Measurements from ENCODE around the gene TCF25. TPM values are rescaled to one million over a fixed set of nuclear protein-coding genes. Genes with fewer than 3 reads are reported as not detected.

Gene TCF25
- total and polyA plus RNA-seq, 2 experiments from 2014 or later: 130 to 206 TPM

- no peaks in the 10 kb centered on the region for H3K9me2 ChIP-seq (replicated peaks; ENCODE audit: insufficient read depth)
- no peaks in the 10 kb centered on the region for H3K9me3 ChIP-seq (ENCODE audit: low read depth)
- H2AFZ ChIP-seq: no peak overlapping the region
These were observed 29.7 kb upstream of the TCF25 start for GRCh38 chr16:89843409-89844350.

GRCh38 chr16:89844739-89845339 lies 28.6 kb upstream of the TCF25 start:
- no peak for DNase-seq (ENCODE audit: low spot score)
- Histone ChIP-seq H3K9me2 (replicated peaks; ENCODE audit: insufficient read depth) (no peaks in the 10 kb centered on the region), H4K20me1 (ENCODE audit: insufficient read depth, poor library complexity, severe bottlenecking) (no peaks in the 10 kb centered on the region), H3K27me3 (no peaks in the 10 kb centered on the region), H3K4me3 (no peak overlapping the region), H3K79me2 (no peaks in the 10 kb centered on the region), H3K4me2 (no peak overlapping the region), H3K27ac (no peak overlapping the region), H2AFZ (no peak overlapping the region), H3K4me1 (ENCODE audit: insufficient read depth) (peaks cover 6% of the 10 kb centered on the region), H3K9me3 (ENCODE audit: low read depth) (no peaks in the 10 kb centered on the region), H3K36me3 (replicated peaks; ENCODE audit: insufficient read depth, low read depth) (no peaks in the 10 kb centered on the region)
- 92% methylated on average over 12 of the region's 13 CpGs for WGBS (ENCODE audit: low lambda C conversion rate, missing lambda C conversion rate)
- TF ChIP-seq EZH2 (IDR thresholded peaks at IDR 0.05; ENCODE audit: borderline replicate concordance) (no peak), EZH2phosphoT487 (IDR thresholded peaks at IDR 0.05; ENCODE audit: low read depth, severe bottlenecking, unreplicated experiment) (no peak), CTCF (IDR thresholded peaks at IDR 0.05; ENCODE audit: poor library complexity) (no peak)

More at GRCh38 chr16:89843409-89844350, 29.7 kb upstream of the TCF25 start:
- Histone ChIP-seq H3K79me2 (no peaks in the 10 kb centered on the region), H3K4me3 (no peak overlapping the region), H3K27me3 (no peaks in the 10 kb centered on the region), H3K36me3 (replicated peaks; ENCODE audit: insufficient read depth, low read depth) (no peaks in the 10 kb centered on the region), H4K20me1 (ENCODE audit: insufficient read depth, poor library complexity, severe bottlenecking) (no peaks in the 10 kb centered on the region), H3K4me2 (no peak overlapping the region), H3K4me1 (ENCODE audit: insufficient read depth) (peaks cover 6% of the 10 kb centered on the region), H3K27ac (no peak overlapping the region)
- 82% methylated on average over 19 of the region's 20 CpGs for WGBS (ENCODE audit: low lambda C conversion rate, missing lambda C conversion rate)
- TF ChIP-seq EZH2phosphoT487 (IDR thresholded peaks at IDR 0.05; ENCODE audit: low read depth, severe bottlenecking, unreplicated experiment): no peak
- TF ChIP-seq EZH2 (IDR thresholded peaks at IDR 0.05; ENCODE audit: borderline replicate concordance): no peak
- TF ChIP-seq CTCF (IDR thresholded peaks at IDR 0.05; ENCODE audit: poor library complexity): no peak
- DNase-seq (ENCODE audit: low spot score): no peak

- H3K4me2 ChIP-seq: no peak overlapping the region
- H3K9me2 ChIP-seq (replicated peaks; ENCODE audit: insufficient read depth): no peaks in the 10 kb centered on the region
- H3K9me3 ChIP-seq (ENCODE audit: low read depth): no peaks in the 10 kb centered on the region
- no peak overlapping the region for H2AFZ ChIP-seq
- no peaks in the 10 kb centered on the region for H4K20me1 ChIP-seq (ENCODE audit: insufficient read depth, poor library complexity, severe bottlenecking)
- H3K4me1 ChIP-seq (ENCODE audit: insufficient read depth): peaks cover 6% of the 10 kb centered on the region
- 88% methylated on average over 13 of the region's 13 CpGs for WGBS (ENCODE audit: low lambda C conversion rate, missing lambda C conversion rate)
- no peak overlapping the region for H3K4me3 ChIP-seq
- H3K27me3 ChIP-seq: no peaks in the 10 kb centered on the region
- H3K27ac ChIP-seq: no peak overlapping the region
- DNase-seq (ENCODE audit: low spot score): no peak
- no peaks in the 10 kb centered on the region for H3K36me3 ChIP-seq (replicated peaks; ENCODE audit: insufficient read depth, low read depth)
- H3K79me2 ChIP-seq: no peaks in the 10 kb centered on the region
- TF ChIP-seq EZH2phosphoT487 (IDR thresholded peaks at IDR 0.05; ENCODE audit: low read depth, severe bottlenecking, unreplicated experiment) (no peak), CTCF (IDR thresholded peaks at IDR 0.05; ENCODE audit: poor library complexity) (no peak), EZH2 (IDR thresholded peaks at IDR 0.05; ENCODE audit: borderline replicate concordance) (no peak)
These were observed 28.0 kb upstream of the TCF25 start for GRCh38 chr16:89845417-89845816.

Measured in hepatocyte (in vitro differentiated cells).